Measurements from ENCODE around the gene LRP1-AS.
A peak's percentile ranks its signal among the peaks of the same experiment; 100 is the strongest.

DNA sequence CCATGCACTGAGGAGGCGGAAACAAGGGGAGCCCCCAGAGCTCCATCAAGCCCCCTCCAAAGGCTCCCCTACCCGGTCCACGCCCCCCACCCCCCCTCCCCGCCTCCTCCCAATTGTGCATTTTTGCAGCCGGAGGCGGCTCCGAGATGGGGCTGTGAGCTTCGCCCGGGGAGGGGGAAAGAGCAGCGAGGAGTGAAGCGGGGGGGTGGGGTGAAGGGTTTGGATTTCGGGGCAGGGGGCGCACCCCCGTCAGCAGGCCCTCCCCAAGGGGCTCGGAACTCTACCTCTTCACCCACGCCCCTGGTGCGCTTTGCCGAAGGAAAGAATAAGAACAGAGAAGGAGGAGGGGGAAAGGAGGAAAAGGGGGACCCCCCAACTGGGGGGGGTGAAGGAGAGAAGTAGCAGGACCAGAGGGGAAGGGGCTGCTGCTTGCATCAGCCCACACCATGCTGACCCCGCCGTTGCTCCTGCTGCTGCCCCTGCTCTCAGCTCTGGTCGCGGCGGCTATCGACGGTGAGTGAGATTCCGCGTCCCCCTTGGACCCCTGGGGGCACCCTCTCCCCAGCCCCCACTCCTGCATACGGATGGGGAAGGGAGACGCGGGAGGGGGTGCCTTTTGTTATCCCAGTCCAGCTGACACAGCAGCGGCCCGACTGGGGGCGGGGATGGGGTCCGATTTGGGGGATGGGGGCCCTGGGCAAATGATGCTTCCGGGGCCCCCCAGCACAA is 18.7 kb downstream of the LRP1-AS start:
- TF ChIP-seq, protein P1, sequence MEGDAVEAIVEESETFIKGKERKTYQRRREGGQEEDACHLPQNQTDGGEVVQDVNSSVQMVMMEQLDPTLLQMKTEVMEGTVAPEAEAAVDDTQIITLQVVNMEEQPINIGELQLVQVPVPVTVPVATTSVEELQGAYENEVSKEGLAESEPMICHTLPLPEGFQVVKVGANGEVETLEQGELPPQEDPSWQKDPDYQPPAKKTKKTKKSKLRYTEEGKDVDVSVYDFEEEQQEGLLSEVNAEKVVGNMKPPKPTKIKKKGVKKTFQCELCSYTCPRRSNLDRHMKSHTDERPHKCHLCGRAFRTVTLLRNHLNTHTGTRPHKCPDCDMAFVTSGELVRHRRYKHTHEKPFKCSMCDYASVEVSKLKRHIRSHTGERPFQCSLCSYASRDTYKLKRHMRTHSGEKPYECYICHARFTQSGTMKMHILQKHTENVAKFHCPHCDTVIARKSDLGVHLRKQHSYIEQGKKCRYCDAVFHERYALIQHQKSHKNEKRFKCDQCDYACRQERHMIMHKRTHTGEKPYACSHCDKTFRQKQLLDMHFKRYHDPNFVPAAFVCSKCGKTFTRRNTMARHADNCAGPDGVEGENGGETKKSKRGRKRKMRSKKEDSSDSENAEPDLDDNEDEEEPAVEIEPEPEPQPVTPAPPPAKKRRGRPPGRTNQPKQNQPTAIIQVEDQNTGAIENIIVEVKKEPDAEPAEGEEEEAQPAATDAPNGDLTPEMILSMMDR (IDR thresholded peaks at IDR 0.05): no peak
- no peak for TF ChIP-seq POLR2A (IDR thresholded peaks at IDR 0.05)
- peak in 1 of 2 donors; percentile 13 for TF ChIP-seq EP300 (IDR thresholded peaks at IDR 0.05)

All from tibial nerve (tissue), 4 donors.